ENCODE results near the gene CDC34. TPM values are rescaled to one million over a fixed set of nuclear protein-coding genes. Genes with fewer than 3 reads are reported as not detected.
A peak's percentile ranks its signal among the peaks of the same experiment; 100 is the strongest.

The CDC34 gene
- total and polyA plus RNA-seq, 9 of the 15 experiments (the other 6 are each of a cell fraction or from before 2014, with no cell fraction given), result 0.80 to 203 (median 65.5) TPM

DNA sequence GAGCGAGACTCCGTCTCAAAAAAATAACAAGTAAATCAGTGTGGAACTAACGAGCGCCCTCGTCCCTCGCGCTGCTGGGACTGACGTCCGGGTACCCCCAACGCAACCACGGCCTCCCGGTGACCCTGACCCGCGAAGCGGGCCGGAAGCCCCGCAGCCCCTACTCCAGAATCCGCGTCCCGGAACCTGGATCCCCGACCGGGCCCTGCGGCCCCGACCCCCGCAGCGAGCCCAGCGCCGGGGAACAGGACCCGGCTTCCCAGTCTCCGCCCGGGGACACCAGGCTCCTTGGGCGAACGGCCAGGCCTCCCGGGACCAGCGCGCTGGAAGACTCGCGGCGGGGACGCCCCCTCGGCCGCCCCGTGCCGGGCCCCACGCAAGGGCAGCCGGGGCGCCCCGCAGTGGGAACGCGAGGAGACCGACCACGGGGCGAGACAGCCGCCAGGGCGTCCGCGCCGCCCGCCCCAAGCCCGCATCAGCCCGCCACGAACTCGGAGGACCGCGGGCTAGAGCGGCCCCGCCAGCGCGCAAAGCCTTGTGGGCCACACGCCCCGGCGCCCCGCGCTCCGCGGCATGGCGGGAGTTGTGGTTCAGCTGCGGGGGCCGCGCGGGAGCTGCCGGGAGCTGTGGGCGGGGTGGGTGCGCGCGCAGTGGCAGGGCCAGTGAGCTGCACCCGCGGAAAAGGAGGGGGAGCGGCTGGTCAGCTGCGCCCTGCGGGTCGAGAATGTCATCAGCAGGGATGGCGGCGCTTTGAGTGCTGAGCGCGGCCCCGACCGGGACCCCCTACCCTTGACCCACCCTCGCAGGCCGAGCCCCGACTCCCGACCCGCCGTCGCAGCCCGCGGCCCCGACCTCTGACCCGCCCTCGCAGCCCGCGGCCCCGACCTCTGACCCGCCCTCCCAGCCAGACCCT, 42.8 kb upstream of the CDC34 start (continued):
- TF ChIP-seq BMI1 (IDR thresholded peaks at IDR 0.05; ENCODE audit: low read length), result no peak
- TF ChIP-seq RAD51 (IDR thresholded peaks at IDR 0.05; ENCODE audit: borderline replicate concordance, low read depth), result no peak
- peak; percentile 64 for TF ChIP-seq HNRNPK (IDR thresholded peaks at IDR 0.05; ENCODE audit: low read depth, low read length, poor library complexity, severe bottlenecking)
- peak; percentile 20 for TF ChIP-seq U2AF1 (optimal IDR thresholded peaks at IDR 0.05; ENCODE audit: low read depth, low read length)
- TF ChIP-seq SNIP1 (IDR thresholded peaks at IDR 0.05; ENCODE audit: low read depth), result peak; percentile 58; the same call in 1 of the 2 replicates
- peak; percentile 75 to 97 for TF ChIP-seq MAZ (CRISPR knock-in tag; conservative IDR thresholded peaks at IDR 0.05 in 1 of 2, IDR thresholded peaks at IDR 0.05 in 1 of 2)
- TF ChIP-seq, protein P1, sequence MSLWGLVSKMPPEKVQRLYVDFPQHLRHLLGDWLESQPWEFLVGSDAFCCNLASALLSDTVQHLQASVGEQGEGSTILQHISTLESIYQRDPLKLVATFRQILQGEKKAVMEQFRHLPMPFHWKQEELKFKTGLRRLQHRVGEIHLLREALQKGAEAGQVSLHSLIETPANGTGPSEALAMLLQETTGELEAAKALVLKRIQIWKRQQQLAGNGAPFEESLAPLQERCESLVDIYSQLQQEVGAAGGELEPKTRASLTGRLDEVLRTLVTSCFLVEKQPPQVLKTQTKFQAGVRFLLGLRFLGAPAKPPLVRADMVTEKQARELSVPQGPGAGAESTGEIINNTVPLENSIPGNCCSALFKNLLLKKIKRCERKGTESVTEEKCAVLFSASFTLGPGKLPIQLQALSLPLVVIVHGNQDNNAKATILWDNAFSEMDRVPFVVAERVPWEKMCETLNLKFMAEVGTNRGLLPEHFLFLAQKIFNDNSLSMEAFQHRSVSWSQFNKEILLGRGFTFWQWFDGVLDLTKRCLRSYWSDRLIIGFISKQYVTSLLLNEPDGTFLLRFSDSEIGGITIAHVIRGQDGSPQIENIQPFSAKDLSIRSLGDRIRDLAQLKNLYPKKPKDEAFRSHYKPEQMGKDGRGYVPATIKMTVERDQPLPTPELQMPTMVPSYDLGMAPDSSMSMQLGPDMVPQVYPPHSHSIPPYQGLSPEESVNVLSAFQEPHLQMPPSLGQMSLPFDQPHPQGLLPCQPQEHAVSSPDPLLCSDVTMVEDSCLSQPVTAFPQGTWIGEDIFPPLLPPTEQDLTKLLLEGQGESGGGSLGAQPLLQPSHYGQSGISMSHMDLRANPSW (CRISPR knock-in tag; IDR thresholded peaks at IDR 0.05), result no peak
- peak; percentile 83; the same call in 1 of the 2 replicates for TF ChIP-seq FOXJ2 (tag; IDR thresholded peaks at IDR 0.05)
- TF ChIP-seq, protein P2, sequence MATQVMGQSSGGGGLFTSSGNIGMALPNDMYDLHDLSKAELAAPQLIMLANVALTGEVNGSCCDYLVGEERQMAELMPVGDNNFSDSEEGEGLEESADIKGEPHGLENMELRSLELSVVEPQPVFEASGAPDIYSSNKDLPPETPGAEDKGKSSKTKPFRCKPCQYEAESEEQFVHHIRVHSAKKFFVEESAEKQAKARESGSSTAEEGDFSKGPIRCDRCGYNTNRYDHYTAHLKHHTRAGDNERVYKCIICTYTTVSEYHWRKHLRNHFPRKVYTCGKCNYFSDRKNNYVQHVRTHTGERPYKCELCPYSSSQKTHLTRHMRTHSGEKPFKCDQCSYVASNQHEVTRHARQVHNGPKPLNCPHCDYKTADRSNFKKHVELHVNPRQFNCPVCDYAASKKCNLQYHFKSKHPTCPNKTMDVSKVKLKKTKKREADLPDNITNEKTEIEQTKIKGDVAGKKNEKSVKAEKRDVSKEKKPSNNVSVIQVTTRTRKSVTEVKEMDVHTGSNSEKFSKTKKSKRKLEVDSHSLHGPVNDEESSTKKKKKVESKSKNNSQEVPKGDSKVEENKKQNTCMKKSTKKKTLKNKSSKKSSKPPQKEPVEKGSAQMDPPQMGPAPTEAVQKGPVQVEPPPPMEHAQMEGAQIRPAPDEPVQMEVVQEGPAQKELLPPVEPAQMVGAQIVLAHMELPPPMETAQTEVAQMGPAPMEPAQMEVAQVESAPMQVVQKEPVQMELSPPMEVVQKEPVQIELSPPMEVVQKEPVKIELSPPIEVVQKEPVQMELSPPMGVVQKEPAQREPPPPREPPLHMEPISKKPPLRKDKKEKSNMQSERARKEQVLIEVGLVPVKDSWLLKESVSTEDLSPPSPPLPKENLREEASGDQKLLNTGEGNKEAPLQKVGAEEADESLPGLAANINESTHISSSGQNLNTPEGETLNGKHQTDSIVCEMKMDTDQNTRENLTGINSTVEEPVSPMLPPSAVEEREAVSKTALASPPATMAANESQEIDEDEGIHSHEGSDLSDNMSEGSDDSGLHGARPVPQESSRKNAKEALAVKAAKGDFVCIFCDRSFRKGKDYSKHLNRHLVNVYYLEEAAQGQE (IDR thresholded peaks at IDR 0.05; ENCODE audit: borderline replicate concordance), result no peak; the same call in 1 of the 2 replicates
- TF ChIP-seq, protein P2 (CRISPR knock-in tag; IDR thresholded peaks at IDR 0.05; ENCODE audit: low read depth), result peak; percentile 79; the same call in 1 of the 2 replicates
- TF ChIP-seq NR4A1 (CRISPR knock-in tag; IDR thresholded peaks at IDR 0.05), result no peak
- TF ChIP-seq NR4A1 (tag; IDR thresholded peaks at IDR 0.05), result peak; percentile 66; the same call in 1 of the 2 replicates
- TF ChIP-seq FOXA1 (IDR thresholded peaks at IDR 0.05; ENCODE audit: borderline replicate concordance), result no peak
- TF ChIP-seq, protein P3, sequence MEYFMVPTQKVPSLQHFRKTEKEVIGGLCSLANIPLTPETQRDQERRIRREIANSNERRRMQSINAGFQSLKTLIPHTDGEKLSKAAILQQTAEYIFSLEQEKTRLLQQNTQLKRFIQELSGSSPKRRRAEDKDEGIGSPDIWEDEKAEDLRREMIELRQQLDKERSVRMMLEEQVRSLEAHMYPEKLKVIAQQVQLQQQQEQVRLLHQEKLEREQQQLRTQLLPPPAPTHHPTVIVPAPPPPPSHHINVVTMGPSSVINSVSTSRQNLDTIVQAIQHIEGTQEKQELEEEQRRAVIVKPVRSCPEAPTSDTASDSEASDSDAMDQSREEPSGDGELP (CRISPR knock-in tag; IDR thresholded peaks at IDR 0.05; ENCODE audit: borderline replicate concordance), result peak; percentile 92
- TF ChIP-seq ARHGAP35 (IDR thresholded peaks at IDR 0.05; ENCODE audit: partially characterized antibody), result no peak
- no peak for TF ChIP-seq ZNF431 (CRISPR knock-in tag; IDR thresholded peaks at IDR 0.05)

Measured in K562 (cell line).